Limb (tissue), 2 donors: ENCODE measurements around the gene GGCT.
"Not testable (repeated sequence)": the region's sequence is repeated elsewhere in the genome, so short reads cannot be mapped to it uniquely, and the experiment has no call there.

Source experiments
- DNase-seq, 2 donors: peaks; one replicate each; pipeline ENCODE4 v3.0.0-alpha.2; 2016; ENCODE audit errors: extremely low spot score in 2 of 2

GGCT gene, protein sequence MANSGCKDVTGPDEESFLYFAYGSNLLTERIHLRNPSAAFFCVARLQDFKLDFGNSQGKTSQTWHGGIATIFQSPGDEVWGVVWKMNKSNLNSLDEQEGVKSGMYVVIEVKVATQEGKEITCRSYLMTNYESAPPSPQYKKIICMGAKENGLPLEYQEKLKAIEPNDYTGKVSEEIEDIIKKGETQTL

GRCh38 chr7:30504301-30505173, at the start of gene GGCT:
TSS of gene GGCT (minus strand) at chr7:30504829. CDS start at chr7:30504709, 120 bp downstream.
- DNase-seq: peak; percentile 97 to 98

DNA sequence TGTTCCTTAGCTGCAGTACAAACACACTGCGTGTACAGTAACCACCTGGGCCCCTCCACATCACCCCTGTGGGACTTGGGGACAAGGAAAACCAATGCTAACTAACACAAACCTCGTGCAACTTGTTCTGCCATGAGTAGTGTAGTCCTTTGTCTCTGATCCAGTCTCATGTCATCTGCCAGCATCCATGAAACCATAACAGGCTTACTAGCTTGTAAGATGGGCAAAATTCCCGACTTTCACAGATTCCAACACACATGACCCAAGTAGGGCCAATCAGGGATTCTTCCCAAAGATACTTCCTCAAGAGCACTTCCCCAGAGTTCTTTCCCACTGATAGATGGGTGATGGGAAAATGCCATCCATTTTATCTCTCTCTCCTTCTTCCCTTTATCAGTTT, 48.9 kb upstream of the GGCT start:
- no peak for DNase-seq

- DNase-seq: no peak
These were observed 48.5 kb upstream of the GGCT start for GRCh38 chr7:30553141-30553540.

DNA sequence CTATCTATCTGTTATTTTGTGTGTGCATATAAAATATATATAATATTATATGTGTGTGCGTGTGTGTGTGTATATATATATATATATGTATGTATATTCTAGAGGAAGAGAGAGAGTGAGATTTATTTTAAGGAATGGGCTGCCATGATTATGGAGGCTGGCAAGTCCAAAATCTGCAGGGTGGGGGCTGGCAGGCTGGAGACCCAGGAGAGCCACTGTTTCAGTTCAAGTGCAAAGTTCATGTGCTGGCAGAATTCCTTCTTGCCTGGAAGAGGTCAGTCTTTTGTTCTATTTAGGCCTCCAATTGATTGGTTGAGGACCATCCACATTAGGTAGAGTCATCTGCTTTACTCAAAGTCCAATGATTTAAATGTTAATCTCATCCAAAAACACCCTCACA, 47.7 kb upstream of the GGCT start:
- no peak for DNase-seq

- no peak for DNase-seq
These were observed 45.4 kb upstream of the GGCT start for GRCh38 chr7:30549931-30550493.

- peak; percentile 71 to 72 for DNase-seq
These were observed 44.2 kb upstream of the GGCT start for GRCh38 chr7:30548845-30549244.

GRCh38 chr7:30546596-30546995, 42.0 kb upstream of the GGCT start:
- no peak for DNase-seq

DNA sequence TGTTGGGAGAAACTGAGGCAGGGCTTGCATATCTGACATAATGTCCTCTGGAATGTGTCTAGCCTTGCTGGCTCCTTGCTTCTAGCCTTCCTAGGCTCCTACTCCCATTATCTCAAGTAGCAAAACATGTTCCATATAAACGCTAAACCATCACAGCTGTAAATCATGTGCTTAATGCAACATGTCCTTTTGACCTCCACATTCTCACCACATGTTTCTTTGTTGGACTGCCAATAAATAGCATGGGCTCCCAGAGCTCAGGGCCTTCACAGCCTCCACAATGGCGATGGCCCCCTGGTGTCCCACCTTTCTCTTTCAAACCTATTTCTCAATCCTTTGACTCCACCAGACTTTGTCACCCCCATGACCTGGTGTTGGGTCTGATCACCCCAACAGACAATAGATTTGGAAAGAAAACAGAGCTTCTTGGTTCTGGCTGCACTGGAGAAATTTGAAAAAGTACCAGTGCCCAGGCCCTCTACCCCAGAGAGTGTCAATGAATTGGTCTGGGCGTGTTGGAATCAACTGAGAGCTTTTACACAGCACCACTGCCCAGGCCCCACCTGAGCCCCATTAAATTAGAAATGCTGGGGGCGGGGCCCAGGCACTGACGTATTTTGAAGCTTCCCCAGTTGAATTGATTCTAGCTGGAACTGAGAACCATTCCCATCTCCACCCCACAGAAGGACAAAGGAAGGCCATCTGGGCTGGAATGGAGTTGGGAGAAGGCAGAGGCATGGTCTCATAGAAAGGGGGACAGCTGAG, 41.3 kb upstream of the GGCT start:
- no peak for DNase-seq

DNA sequence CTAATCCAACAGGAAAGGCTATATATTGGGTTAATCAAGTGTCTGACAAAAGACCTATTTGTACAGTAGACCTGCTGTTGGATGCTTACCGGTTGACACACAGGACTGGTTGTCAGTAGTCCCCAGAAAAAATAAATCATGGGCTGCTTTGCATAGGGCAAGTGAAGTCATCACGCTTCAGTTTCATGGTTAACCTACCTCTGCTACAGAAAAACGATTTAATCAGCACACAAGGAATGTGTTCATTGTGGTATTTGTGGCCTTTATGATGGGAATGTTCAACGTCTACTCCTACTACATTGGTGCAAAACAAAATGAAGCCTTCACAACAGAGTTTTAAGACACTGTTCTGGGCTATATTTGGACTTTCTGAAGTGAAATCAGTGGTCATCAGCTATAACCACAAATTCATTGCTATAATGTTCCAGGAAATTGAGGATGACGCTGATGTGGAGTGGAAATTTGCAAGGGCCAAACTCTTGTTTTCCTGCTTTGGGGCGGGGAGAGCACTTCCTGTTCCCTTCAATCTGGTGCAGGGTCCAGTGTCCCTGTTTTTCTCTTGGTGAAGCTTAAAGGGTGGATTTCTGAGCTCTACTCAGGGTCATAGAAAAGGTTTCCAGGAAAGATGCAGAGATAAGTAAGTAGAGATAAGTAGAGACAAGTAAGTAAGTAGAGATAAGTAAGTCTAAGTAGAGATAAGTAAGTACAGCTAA, 39.3 kb upstream of the GGCT start:
- DNase-seq: no peak

- DNase-seq: not testable (repeated sequence)
These were observed 38.5 kb upstream of the GGCT start for GRCh38 chr7:30543115-30543514.

DNA sequence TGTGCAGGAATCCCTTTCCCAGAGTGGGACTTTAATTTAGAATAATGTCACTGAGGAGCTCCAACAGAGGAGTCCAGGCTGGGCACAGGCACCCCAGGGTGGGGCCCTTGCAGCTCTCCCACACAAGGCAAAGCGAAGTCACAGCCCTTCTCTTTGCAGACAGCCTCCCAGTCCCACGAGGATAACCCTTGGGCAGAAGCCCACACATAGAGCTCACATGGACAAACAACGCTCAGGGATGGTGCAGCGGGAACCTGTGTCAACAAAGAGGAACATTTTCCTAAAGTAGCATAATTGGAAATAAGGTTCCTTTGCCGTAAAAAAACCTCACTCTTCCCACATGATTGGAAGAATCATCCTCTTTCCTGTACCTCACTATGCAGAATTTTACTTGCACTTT, 29.3 kb upstream of the GGCT start:
- DNase-seq: no peak

DNA sequence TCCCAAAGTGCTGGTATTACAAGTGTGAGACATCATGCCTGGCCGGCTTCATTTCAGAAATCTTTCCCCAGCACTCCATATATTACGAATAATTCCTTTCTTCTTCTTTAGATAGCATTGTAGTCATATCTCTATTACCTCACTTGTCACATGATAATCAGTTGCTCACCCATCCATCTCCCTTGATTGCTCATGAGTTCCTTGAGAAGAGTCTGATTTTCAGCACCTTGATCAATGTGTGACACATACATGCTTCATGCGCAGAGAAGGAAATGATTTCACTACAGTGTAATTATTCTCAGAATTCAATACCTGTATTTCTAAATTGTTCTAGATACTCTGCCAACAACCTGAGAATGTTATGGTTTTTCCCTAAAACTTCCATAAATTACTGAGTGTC, 26.7 kb upstream of the GGCT start:
- no peak for DNase-seq

DNA sequence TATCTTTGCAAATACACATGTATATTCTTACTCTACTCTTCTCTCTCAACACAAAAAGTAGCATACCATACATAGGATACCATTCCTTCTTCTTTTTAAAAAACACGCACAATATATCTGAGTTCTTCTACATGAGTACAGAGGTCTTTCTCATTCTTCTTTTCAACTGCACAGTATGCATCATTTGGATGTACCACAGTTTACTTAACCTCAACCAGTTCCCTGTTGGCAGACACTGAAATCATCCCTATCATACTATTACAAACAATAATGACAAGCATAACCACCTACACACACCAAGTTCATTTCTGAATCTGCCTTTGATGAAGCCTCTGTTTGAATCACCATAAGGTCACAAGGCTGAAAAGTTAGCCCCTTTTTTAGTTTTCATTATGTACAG, 25.7 kb upstream of the GGCT start:
- DNase-seq: no peak

DNA sequence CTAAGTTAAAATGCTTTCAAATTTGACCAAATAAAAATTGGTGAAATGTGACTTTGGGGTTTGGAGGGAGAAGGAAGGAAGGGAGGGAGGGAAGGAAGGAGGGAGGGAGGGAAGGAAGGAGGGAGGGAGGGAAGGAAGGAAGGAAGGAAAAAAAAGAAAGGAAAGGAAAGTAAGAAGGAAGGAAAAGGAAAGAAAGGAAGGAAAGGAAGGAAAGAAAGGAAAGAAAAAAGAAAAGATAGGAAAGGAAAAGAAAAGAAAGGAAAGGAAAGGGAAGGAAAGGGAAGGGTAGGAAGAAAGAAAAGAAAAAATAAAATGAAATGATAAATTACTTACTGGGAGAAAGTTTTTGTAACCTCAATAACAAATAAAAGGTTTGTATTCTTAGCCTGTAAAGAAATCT, 24.1 kb upstream of the GGCT start:
- no peak for DNase-seq

GRCh38 chr7:30527297-30527696, 22.7 kb upstream of the GGCT start:
- not testable (repeated sequence) for DNase-seq

- no peak for DNase-seq
These were observed 21.5 kb upstream of the GGCT start for GRCh38 chr7:30526163-30526562.

GRCh38 chr7:30525429-30525828, 20.8 kb upstream of the GGCT start:
- DNase-seq: no peak

DNA sequence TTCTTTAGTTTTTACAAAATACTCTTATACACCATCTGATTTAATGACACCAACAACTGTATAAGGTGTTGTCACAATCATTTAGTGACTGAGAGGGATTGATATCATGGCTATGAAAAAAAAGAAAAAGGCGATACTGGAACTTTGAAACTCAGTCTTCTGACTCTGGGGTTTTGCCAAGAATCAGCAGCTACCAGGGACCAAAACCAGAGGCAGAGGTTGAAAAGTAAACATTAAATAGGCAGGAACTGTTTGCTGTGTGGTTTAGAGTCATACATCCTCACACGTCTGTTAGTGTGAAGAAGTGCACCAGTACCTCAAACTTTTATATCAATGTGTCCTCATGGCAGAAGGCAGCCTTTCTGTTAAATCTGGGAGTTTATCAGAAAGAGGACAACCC, 19.9 kb upstream of the GGCT start:
- no peak for DNase-seq

- no peak for DNase-seq
These were observed 18.8 kb upstream of the GGCT start for GRCh38 chr7:30523466-30523865.

- no peak for DNase-seq
These were observed 17.5 kb upstream of the GGCT start for GRCh38 chr7:30522159-30522558.

DNA sequence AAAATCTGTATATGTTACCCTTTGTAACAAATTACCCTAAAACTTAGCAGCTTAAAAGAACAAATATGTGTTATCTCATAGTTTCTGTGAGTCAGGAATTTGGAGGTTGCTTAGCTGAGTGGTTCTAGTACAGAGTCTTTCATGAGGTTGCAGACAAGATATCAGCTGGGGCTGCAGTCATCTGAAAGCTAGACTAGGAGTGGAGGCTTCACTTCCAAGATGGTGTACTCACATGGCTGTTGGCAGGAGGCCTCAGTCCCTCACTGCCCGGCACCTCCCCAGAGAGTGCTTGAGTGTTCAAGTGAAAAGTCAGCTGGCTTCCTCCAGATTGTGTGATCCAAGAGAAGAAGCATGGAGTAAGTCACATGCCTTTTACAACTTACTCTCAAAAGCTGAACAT, 16.9 kb upstream of the GGCT start:
- no peak for DNase-seq
